HEK293 (cell line): Measurements from ENCODE around the gene DSE.

Experiments
- CTCF ChIA-PET: fragments of 350-600 bp; formaldehyde crosslinking; extraction: SDS; loops from one replicate; lab custom pipeline; 2021; ENCODE audit warnings: antibody characterized with exemption; lab: Yijun Ruan, JAX
- POLR2A ChIA-PET: fragments of 300-600 bp; formaldehyde crosslinking; extraction: SDS; loops from one replicate; lab custom pipeline; 2020; ENCODE audit warnings: antibody characterized with exemption, inconsistent platforms; lab: Yijun Ruan, JAX
- H3K27ac ChIP-seq: fragments of 200-500 bp; sonication (Bioruptor generic); 2 replicates; pipeline ENCODE4 v1.5.1; 2014; ENCODE audit warnings: low read depth, low read length, control low read depth, inconsistent platforms; ENCODE audit errors: extremely low read depth
- H3K36me3 ChIP-seq, 2 experiments: fragments of 200-500 bp in 1 of 2; sonication (Bioruptor generic) in 1 of 2; 1 replicate in 1 of 2; 2 replicates in 1 of 2; pipeline ENCODE4 v1.5.1; 2014 to 2017; ENCODE audit warnings: inconsistent platforms in 2 of 2, low read length in 2 of 2; ENCODE audit not compliant: control insufficient read depth in 2 of 2, insufficient read depth in 1 of 2
- H3K4me1 ChIP-seq: fragments of 200-500 bp; sonication (Bioruptor generic); 2 replicates; pipeline ENCODE4 v1.5.1; 2014; ENCODE audit warnings: mild to moderate bottlenecking, low read length, inconsistent platforms; ENCODE audit not compliant: control insufficient read depth, insufficient read depth
- H3K4me3 ChIP-seq: 2 replicates; pipeline ENCODE4 v1.5.1; 2011; ENCODE audit warnings: low read depth, mild to moderate bottlenecking, control low read depth, low read length, moderate library complexity
- H3K9me3 ChIP-seq: fragments of 200-500 bp; sonication (Bioruptor generic); 2 replicates; pipeline ENCODE4 v1.5.1; 2014; ENCODE audit warnings: low read depth, low read length, inconsistent platforms; ENCODE audit not compliant: control insufficient read depth, insufficient read depth
- KLF10 ChIP-seq: fragments of 450-650 bp; IDR thresholded peaks from 2 replicates; pipeline ENCODE4 v1.5.1; 2018; ENCODE audit warnings: missing biosample characterization, mild to moderate bottlenecking, missing genetic modification characterization
- KLF8 ChIP-seq: fragments of 450-650 bp; formaldehyde crosslinking; IDR thresholded peaks from 2 replicates; pipeline ENCODE4 v1.5.1; 2016; ENCODE audit warnings: missing biosample characterization, missing genetic modification characterization
- KLF9 ChIP-seq: fragments of 450-650 bp; formaldehyde crosslinking; IDR thresholded peaks from 2 replicates; pipeline ENCODE4 v1.5.1; 2016; ENCODE audit warnings: missing biosample characterization, missing genetic modification characterization, low read depth
- SP7 ChIP-seq: fragments of 450-650 bp; formaldehyde crosslinking; IDR thresholded peaks from 2 replicates; pipeline ENCODE4 v1.5.1; 2016; ENCODE audit warnings: missing biosample characterization, missing genetic modification characterization
- TRIM28 ChIP-seq: IDR thresholded peaks from 2 replicates; pipeline ENCODE4 v1.6.1; 2011; ENCODE audit warnings: low read length, control low read depth, borderline replicate concordance
- WT1 ChIP-seq: fragments of 450-650 bp; formaldehyde crosslinking; IDR thresholded peaks from 2 replicates; pipeline ENCODE4 v1.5.1; 2016; ENCODE audit warnings: missing biosample characterization, missing genetic modification characterization
- ZFP3 ChIP-seq: fragments of 450-650 bp; formaldehyde crosslinking; IDR thresholded peaks from 2 replicates; pipeline ENCODE4 v1.5.1; 2016; ENCODE audit warnings: low read depth, missing biosample characterization, missing genetic modification characterization
- ZFP41 ChIP-seq: fragments of 450-650 bp; formaldehyde crosslinking; IDR thresholded peaks from 2 replicates; pipeline ENCODE4 v1.5.1; 2016; ENCODE audit warnings: missing biosample characterization, missing genetic modification characterization, borderline replicate concordance
- ZNF146 ChIP-seq: fragments of 450-650 bp; formaldehyde crosslinking; IDR thresholded peaks from 2 replicates; pipeline ENCODE4 v1.5.1; 2016; ENCODE audit warnings: missing biosample characterization, missing genetic modification characterization
- ZNF394 ChIP-seq: fragments of 450-650 bp; formaldehyde crosslinking; IDR thresholded peaks from 2 replicates; pipeline ENCODE4 v1.5.1; 2016; ENCODE audit warnings: missing biosample characterization, missing genetic modification characterization, mild to moderate bottlenecking, moderate library complexity, borderline replicate concordance
- ZNF404 ChIP-seq: fragments of 450-650 bp; formaldehyde crosslinking; IDR thresholded peaks from 2 replicates; pipeline ENCODE4 v1.5.1; 2017; ENCODE audit warnings: missing biosample characterization, missing genetic modification characterization
- ZNF416 ChIP-seq: fragments of 450-650 bp; formaldehyde crosslinking; IDR thresholded peaks from 2 replicates; pipeline ENCODE4 v1.5.1; 2016; ENCODE audit warnings: missing biosample characterization, missing genetic modification characterization
- ZNF514 ChIP-seq: fragments of 450-650 bp; formaldehyde crosslinking; IDR thresholded peaks from 2 replicates; pipeline ENCODE4 v1.5.1; 2016; ENCODE audit warnings: missing biosample characterization, missing genetic modification characterization
- ZNF544 ChIP-seq: fragments of 450-650 bp; formaldehyde crosslinking; IDR thresholded peaks from 2 replicates; pipeline ENCODE4 v1.5.0; 2017; ENCODE audit warnings: missing biosample characterization, missing genetic modification characterization
- ZNF560 ChIP-seq: fragments of 450-650 bp; formaldehyde crosslinking; IDR thresholded peaks from 2 replicates; pipeline ENCODE4 v1.5.1; 2017; ENCODE audit warnings: missing biosample characterization, missing genetic modification characterization, borderline replicate concordance
- ZNF561 ChIP-seq: fragments of 450-650 bp; IDR thresholded peaks from 2 replicates; pipeline ENCODE4 v1.5.1; 2018; ENCODE audit warnings: missing biosample characterization, missing genetic modification characterization, borderline replicate concordance
- ZNF585B ChIP-seq: fragments of 450-650 bp; formaldehyde crosslinking; IDR thresholded peaks from 2 replicates; pipeline ENCODE4 v1.5.1; 2016; ENCODE audit warnings: missing biosample characterization, missing genetic modification characterization
- ZNF600 ChIP-seq: fragments of 450-650 bp; formaldehyde crosslinking; IDR thresholded peaks from 2 replicates; pipeline ENCODE4 v1.5.1; 2016; ENCODE audit warnings: missing biosample characterization, missing genetic modification characterization
- ZNF621 ChIP-seq: fragments of 450-650 bp; formaldehyde crosslinking; IDR thresholded peaks from 2 replicates; pipeline ENCODE4 v1.5.1; 2017; ENCODE audit warnings: missing biosample characterization, missing genetic modification characterization
- ZNF623 ChIP-seq: fragments of 450-650 bp; formaldehyde crosslinking; IDR thresholded peaks from 2 replicates; pipeline ENCODE4 v1.5.1; 2016; ENCODE audit warnings: missing biosample characterization, missing genetic modification characterization
- ZNF660 ChIP-seq: fragments of 450-650 bp; IDR thresholded peaks from 2 replicates; pipeline ENCODE4 v1.5.1; 2018; ENCODE audit warnings: missing biosample characterization, mild to moderate bottlenecking, missing genetic modification characterization
- ZNF785 ChIP-seq: fragments of 450-650 bp; formaldehyde crosslinking; IDR thresholded peaks from 2 replicates; pipeline ENCODE4 v1.5.1; 2016; ENCODE audit warnings: missing biosample characterization, missing genetic modification characterization
- ZNF791 ChIP-seq: fragments of 450-650 bp; formaldehyde crosslinking; IDR thresholded peaks from 2 replicates; pipeline ENCODE4 v1.5.1; 2016; ENCODE audit warnings: missing biosample characterization, missing genetic modification characterization
- ZXDB ChIP-seq: fragments of 450-650 bp; formaldehyde crosslinking; IDR thresholded peaks from 2 replicates; pipeline ENCODE4 v1.5.1; 2016; ENCODE audit warnings: missing biosample characterization, missing genetic modification characterization
- TF ChIP-seq, protein P1 (sequence below): fragments of 450-650 bp; formaldehyde crosslinking; IDR thresholded peaks from 2 replicates; pipeline ENCODE4 v1.5.1; 2016; ENCODE audit warnings: missing biosample characterization, missing genetic modification characterization
- TF ChIP-seq, protein P2 (sequence below): fragments of 450-650 bp; formaldehyde crosslinking; IDR thresholded peaks from 2 replicates; pipeline ENCODE4 v1.5.1; 2016; ENCODE audit warnings: missing biosample characterization, missing genetic modification characterization
- TF ChIP-seq, protein P3 (sequence below): fragments of 450-650 bp; formaldehyde crosslinking; IDR thresholded peaks from 2 replicates; pipeline ENCODE4 v1.5.1; 2016; ENCODE audit warnings: missing biosample characterization, missing genetic modification characterization
- TF ChIP-seq, protein P4 (sequence below): fragments of 450-650 bp; formaldehyde crosslinking; IDR thresholded peaks from 2 replicates; pipeline ENCODE4 v1.5.1; 2016; ENCODE audit warnings: missing biosample characterization, missing genetic modification characterization

DSE gene

DNA sequence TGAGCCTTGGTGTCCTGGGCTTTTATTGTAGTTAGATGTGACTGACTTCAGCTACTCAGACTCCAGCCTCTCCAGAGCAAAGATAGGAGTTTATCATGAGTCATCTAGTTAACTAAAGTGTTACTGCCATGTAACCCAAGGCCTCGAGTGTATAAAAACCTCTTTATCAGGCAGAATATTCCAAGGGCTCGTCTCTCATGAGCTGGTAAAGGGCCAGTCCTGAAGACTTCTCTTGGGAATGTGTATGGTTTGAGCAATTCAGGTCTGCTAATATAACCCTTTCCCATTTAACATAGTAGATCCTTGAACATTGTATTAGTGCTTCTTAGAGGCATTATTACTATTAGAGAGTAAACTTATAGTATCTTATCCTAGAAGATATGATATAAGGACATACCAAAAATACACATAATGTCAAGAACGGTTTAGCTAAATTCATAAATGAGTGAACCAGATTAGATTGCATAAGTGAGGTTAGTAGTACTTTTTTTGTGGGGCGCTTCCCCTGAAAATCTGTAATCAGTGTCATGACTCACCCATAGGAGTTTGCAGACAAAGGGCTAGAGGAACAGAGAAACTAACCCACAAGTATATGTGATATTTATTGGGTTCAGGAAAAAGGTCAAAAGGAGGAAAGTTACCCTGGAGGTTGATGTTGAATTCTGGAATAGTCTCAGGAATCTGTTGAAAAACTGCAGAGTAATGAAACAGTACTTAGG is 16.0 kb downstream of the DSE start:
- POLR2A ChIA-PET: interaction anchor here (1.9 kb wide), 1 partner anchor 16 kb away, joined by 14 read pairs; the partner anchor contains the start of gene DSE
- Histone ChIP-seq H3K9me3 (no peaks in the 10 kb centered on the region), H3K27ac (peak overlapping the region; percentile 10; the same call in 1 of the 2 replicates), H3K4me1 (peaks cover 26% of the 10 kb centered on the region), H3K36me3 (no peaks in the 10 kb centered on the region), H3K4me3 (no peak overlapping the region)
- CTCF ChIA-PET: interaction anchor here (0.6 to 1.0 kb wide), 4 partner anchors 11 to 151 kb away, joined by 3 to 4 read pairs (median 4); no protein-coding TSS in a partner anchor
- no peak for TF ChIP-seq ZFP41 (tag by site-specific recombination)
- TF ChIP-seq ZNF585B (tag by site-specific recombination): no peak
- TF ChIP-seq ZNF544 (tag by site-specific recombination): no peak
- TF ChIP-seq ZXDB (tag by site-specific recombination): no peak
- no peak for TF ChIP-seq ZNF404 (tag by site-specific recombination)
- TF ChIP-seq KLF9 (tag by site-specific recombination): no peak
- peak; percentile 48; the same call in 1 of the 2 replicates for TF ChIP-seq WT1 (tag by site-specific recombination)
- TF ChIP-seq, protein P1, sequence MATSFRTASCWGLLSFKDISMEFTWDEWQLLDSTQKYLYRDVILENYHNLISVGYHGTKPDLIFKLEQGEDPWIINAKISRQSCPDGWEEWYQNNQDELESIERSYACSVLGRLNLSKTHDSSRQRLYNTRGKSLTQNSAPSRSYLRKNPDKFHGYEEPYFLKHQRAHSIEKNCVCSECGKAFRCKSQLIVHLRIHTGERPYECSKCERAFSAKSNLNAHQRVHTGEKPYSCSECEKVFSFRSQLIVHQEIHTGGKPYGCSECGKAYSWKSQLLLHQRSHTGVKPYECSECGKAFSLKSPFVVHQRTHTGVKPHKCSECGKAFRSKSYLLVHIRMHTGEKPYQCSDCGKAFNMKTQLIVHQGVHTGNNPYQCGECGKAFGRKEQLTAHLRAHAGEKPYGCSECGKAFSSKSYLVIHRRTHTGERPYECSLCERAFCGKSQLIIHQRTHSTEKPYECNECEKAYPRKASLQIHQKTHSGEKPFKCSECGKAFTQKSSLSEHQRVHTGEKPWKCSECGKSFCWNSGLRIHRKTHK (tag by site-specific recombination): no peak
- no peak for TF ChIP-seq ZNF623 (tag by site-specific recombination)
- TF ChIP-seq ZNF600 (tag by site-specific recombination): 0 out of 2 replicates have a peak, but pooled peaks have one; percentile 35
- TF ChIP-seq ZNF394 (tag by site-specific recombination): peak; percentile 47; the same call in 1 of the 2 replicates
- TF ChIP-seq KLF10 (tag by site-specific recombination): no peak
- TF ChIP-seq, protein P2, sequence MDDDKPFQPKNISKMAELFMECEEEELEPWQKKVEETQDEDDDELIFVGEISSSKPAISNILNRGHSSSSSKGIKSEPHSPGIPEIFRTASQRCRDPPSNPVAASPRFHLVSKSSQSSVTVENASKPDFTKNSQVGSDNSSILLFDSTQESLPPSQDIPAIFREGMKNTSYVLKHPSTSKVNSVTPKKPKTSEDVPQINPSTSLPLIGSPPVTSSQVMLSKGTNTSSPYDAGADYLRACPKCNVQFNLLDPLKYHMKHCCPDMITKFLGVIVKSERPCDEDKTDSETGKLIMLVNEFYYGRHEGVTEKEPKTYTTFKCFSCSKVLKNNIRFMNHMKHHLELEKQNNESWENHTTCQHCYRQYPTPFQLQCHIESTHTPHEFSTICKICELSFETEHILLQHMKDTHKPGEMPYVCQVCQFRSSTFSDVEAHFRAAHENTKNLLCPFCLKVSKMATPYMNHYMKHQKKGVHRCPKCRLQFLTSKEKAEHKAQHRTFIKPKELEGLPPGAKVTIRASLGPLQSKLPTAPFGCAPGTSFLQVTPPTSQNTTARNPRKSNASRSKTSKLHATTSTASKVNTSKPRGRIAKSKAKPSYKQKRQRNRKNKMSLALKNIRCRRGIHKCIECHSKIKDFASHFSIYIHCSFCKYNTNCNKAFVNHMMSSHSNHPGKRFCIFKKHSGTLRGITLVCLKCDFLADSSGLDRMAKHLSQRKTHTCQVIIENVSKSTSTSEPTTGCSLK (tag by site-specific recombination): no peak
- no peak for TF ChIP-seq ZNF416
- TF ChIP-seq ZNF560 (tag by site-specific recombination): no peak
- TF ChIP-seq ZNF146 (tag by site-specific recombination): no peak
- no peak for TF ChIP-seq ZFP3 (tag by site-specific recombination)
- TF ChIP-seq ZNF621 (tag by site-specific recombination): no peak
- peak; percentile 80; the same call in 1 of the 2 replicates for TF ChIP-seq TRIM28
- TF ChIP-seq ZNF785: no peak
- peak; percentile 51; the same call in 1 of the 2 replicates for TF ChIP-seq SP7 (tag by site-specific recombination)
- TF ChIP-seq ZNF514 (tag by site-specific recombination): no peak
- TF ChIP-seq KLF8: no peak
- TF ChIP-seq ZNF791 (tag by site-specific recombination): no peak
- TF ChIP-seq, protein P3, sequence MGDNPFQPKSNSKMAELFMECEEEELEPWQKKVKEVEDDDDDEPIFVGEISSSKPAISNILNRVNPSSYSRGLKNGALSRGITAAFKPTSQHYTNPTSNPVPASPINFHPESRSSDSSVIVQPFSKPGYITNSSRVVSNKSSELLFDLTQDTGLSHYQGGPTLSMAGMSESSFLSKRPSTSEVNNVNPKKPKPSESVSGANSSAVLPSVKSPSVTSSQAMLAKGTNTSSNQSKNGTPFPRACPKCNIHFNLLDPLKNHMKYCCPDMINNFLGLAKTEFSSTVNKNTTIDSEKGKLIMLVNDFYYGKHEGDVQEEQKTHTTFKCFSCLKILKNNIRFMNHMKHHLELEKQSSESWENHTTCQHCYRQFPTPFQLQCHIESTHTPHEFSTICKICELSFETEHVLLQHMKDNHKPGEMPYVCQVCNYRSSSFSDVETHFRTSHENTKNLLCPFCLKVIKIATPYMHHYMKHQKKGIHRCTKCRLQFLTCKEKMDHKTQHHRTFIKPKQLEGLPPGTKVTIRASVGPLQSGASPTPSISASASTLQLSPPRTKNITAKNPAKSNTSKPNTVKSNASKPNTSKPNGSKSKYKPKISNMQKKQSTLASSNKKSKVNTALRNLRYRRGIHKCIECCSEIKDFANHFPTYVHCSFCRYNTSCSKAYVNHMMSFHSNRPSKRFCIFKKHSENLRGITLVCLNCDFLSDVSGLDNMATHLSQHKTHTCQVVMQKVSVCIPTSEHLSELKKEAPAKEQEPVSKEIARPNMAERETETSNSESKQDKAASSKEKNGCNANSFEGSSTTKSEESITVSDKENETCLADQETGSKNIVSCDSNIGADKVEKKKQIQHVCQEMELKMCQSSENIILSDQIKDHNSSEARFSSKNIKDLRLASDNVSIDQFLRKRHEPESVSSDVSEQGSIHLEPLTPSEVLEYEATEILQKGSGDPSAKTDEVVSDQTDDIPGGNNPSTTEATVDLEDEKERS: no peak
- TF ChIP-seq, protein P4, sequence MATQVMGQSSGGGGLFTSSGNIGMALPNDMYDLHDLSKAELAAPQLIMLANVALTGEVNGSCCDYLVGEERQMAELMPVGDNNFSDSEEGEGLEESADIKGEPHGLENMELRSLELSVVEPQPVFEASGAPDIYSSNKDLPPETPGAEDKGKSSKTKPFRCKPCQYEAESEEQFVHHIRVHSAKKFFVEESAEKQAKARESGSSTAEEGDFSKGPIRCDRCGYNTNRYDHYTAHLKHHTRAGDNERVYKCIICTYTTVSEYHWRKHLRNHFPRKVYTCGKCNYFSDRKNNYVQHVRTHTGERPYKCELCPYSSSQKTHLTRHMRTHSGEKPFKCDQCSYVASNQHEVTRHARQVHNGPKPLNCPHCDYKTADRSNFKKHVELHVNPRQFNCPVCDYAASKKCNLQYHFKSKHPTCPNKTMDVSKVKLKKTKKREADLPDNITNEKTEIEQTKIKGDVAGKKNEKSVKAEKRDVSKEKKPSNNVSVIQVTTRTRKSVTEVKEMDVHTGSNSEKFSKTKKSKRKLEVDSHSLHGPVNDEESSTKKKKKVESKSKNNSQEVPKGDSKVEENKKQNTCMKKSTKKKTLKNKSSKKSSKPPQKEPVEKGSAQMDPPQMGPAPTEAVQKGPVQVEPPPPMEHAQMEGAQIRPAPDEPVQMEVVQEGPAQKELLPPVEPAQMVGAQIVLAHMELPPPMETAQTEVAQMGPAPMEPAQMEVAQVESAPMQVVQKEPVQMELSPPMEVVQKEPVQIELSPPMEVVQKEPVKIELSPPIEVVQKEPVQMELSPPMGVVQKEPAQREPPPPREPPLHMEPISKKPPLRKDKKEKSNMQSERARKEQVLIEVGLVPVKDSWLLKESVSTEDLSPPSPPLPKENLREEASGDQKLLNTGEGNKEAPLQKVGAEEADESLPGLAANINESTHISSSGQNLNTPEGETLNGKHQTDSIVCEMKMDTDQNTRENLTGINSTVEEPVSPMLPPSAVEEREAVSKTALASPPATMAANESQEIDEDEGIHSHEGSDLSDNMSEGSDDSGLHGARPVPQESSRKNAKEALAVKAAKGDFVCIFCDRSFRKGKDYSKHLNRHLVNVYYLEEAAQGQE (tag by site-specific recombination): no peak
- TF ChIP-seq ZNF660 (tag by site-specific recombination): 0 out of 2 replicates have a peak, but pooled peaks have one; percentile 9
- 0 out of 2 replicates have a peak, but pooled peaks have one; percentile 15 for TF ChIP-seq ZNF561
